Measurements from ENCODE around the gene ZNF432. TPM values are rescaled to one million over a fixed set of nuclear protein-coding genes. Genes with fewer than 3 reads are reported as not detected.
A peak's percentile ranks its signal among the peaks of the same experiment; 100 is the strongest.

The ZNF432 gene
- polyA plus RNA-seq, 2 of the 4 experiments (the other 2 are of a cell fraction): 2.0 to 3.8 TPM

DNA sequence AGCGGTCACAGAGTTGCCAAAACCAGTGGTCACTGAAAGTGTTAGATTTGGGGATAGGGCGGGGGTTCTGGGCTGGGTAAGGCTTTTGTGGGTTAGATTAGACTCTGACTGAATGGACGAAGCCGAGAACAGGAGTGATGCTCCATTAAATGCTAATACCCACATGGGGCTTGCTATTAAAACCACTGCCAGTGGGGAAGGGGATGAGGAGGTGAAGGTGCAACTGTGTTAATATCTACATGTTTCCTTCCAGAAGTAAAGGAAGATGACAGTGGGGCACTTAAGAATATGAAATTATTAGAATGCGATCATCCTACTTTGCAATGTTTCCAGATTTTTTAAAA lies 19.9 kb downstream of the ZNF432 start:
- Histone ChIP-seq H3K4me2 (peak overlapping the region; percentile 62), H3K4me1 (no peaks in the 10 kb centered on the region), H3K27ac (peak overlapping the region; percentile 74 to 87), H3K4me3 (peak overlapping the region; percentile 65), H3K9me3 (peaks cover 92% of the 10 kb centered on the region)
- TF ChIP-seq CEBPB (IDR thresholded peaks at IDR 0.05): no peak
- TF ChIP-seq BCL3 (IDR thresholded peaks at IDR 0.05): no peak
- TF ChIP-seq, protein P1, sequence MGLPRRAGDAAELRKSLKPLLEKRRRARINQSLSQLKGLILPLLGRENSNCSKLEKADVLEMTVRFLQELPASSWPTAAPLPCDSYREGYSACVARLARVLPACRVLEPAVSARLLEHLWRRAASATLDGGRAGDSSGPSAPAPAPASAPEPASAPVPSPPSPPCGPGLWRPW (IDR thresholded peaks at IDR 0.05): no peak
- TF ChIP-seq RARB (CRISPR knock-in tag; IDR thresholded peaks at IDR 0.05): no peak
- no peak for TF ChIP-seq POLR2A (IDR thresholded peaks at IDR 0.05; ENCODE audit: low read length)
- no peak for TF ChIP-seq ESRRA (IDR thresholded peaks at IDR 0.05; ENCODE audit: borderline replicate concordance, low read length)
- TF ChIP-seq PHF8 (IDR thresholded peaks at IDR 0.05; ENCODE audit: borderline replicate concordance, low read depth): no peak
- TF ChIP-seq MAFK (IDR thresholded peaks at IDR 0.05; ENCODE audit: partially characterized antibody): no peak
- TF ChIP-seq NFE2L2 (conservative IDR thresholded peaks at IDR 0.05; ENCODE audit: low read length): no peak
- TF ChIP-seq FOSL2 (IDR thresholded peaks at IDR 0.05): no peak
- no peak for TF ChIP-seq FOSL2 (CRISPR knock-in tag; IDR thresholded peaks at IDR 0.05)
- no peak for TF ChIP-seq ELK1 (IDR thresholded peaks at IDR 0.05; ENCODE audit: low read depth, low read length)
- TF ChIP-seq RAD21 (conservative IDR thresholded peaks at IDR 0.05 in 1 of 2, IDR thresholded peaks at IDR 0.05 in 1 of 2): no peak
- TF ChIP-seq TP53 (CRISPR knock-in tag; IDR thresholded peaks at IDR 0.05): no peak
- no peak for TF ChIP-seq NR3C1 (IDR thresholded peaks at IDR 0.05)
- no peak for TF ChIP-seq ZSCAN20 (CRISPR knock-in tag; IDR thresholded peaks at IDR 0.05)
- TF ChIP-seq HOXA7 (CRISPR knock-in tag; IDR thresholded peaks at IDR 0.05): no peak
- POLR2A ChIA-PET: interaction anchor here (0.6 to 1.3 kb wide), 4 partner anchors 20 to 364 kb away, joined by 3 to 7 read pairs (median 6); partner anchors contain the start of genes PPP2R1A, ZNF432 and ZNF615
- FAIRE-seq (no peak), DNase-seq (ENCODE audit: low read depth in 1 of 2, low spot score in 1 of 2) (no peak), ATAC-seq (peak; percentile 63 to 73)
- CTCF ChIA-PET: interaction anchor here (1.2 kb wide), 1 partner anchor 20 kb away, joined by 3 read pairs; the partner anchor contains the start of gene ZNF432
- WGBS (ENCODE audit: missing lambda C conversion rate): 35% methylated on average over 5 of the region's 5 CpGs

DNA sequence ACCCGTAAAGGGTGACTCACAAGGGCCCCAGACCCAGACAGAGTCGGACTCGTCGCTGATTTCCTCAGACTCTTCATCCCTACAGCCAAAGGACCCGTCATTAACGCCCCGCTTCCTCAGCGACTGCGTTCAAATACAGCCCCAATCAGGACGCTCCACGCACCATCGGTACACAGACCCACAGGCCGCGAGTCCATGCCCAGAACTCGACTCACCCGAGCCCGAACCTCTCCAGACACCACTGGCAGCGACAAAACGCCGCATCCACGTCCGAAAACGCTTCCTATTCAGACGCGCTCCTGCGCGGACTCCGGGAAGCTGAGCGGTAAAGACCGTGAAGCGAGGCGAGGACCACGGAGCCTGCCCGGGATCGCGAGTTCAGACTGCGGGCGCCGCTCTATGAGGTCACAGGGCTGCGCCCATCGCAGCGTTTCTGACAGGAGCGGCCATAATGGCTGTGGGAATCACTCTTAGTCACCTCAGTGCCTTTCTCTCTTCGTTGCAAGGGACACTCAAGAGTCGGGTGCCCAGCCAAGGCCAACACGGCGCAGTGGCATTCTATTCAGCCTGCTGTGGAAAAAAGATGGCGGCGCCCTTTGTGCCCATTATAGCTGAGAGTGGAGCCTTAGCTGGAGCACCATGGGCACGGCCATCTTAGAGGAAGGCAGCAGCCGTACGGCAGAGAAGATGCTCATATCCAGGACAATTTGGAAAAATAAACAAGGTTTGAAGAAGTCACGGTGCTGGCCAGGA lies 20.4 kb downstream of the ZNF432 start, which contains the start of gene ZNF614:
Gene ZNF614 (minus strand): TSS at position 353 of the 753 bp plus-strand sequence. CDS start 2,634 bp downstream, outside the sequence.
- DNase-seq (ENCODE audit: low read depth in 1 of 2, low spot score in 1 of 2) (peak; percentile 81 to 90), ATAC-seq (peak; percentile 97), FAIRE-seq (no peak)
- ChIA-PET CTCF (interaction anchor here (1.2 kb wide), 1 partner anchor 20 kb away, joined by 3 read pairs; the partner anchor contains the start of gene ZNF432), POLR2A (interaction anchor here (0.6 to 1.3 kb wide), 4 partner anchors 20 to 365 kb away, joined by 3 to 7 read pairs (median 6); partner anchors contain the start of genes PPP2R1A, ZNF432 and ZNF615)
- Histone ChIP-seq H3K4me2 (peak within 1 kb of the TSS; percentile 62), H3K27ac (peak within 1 kb of the TSS; percentile 74 to 87), H3K9me3 (peaks cover 92% of the 10 kb centered on the region), H3K4me1 (no peaks in the 10 kb centered on the region), H3K4me3 (peak within 1 kb of the TSS; percentile 65)
- 3% methylated on average over 52 of the region's 53 CpGs for WGBS (ENCODE audit: missing lambda C conversion rate)
- TF ChIP-seq RARB (CRISPR knock-in tag; IDR thresholded peaks at IDR 0.05) (no peak), TFCP2L1 (CRISPR knock-in tag; IDR thresholded peaks at IDR 0.05) (no peak; the same call in 1 of the 2 replicates), CBX2 (IDR thresholded peaks at IDR 0.05; ENCODE audit: borderline replicate concordance, low read depth) (no peak), FOXS1 (CRISPR knock-in tag; IDR thresholded peaks at IDR 0.05) (no peak), BCL3 (IDR thresholded peaks at IDR 0.05) (no peak), NPAS2 (CRISPR knock-in tag; IDR thresholded peaks at IDR 0.05; ENCODE audit: borderline replicate concordance) (no peak), ZC3H11A (IDR thresholded peaks at IDR 0.05) (no peak), CHD4 (IDR thresholded peaks at IDR 0.05; ENCODE audit: borderline replicate concordance) (no peak), FOSB (CRISPR knock-in tag; IDR thresholded peaks at IDR 0.05) (no peak), POLR2AphosphoS2 (conservative IDR thresholded peaks at IDR 0.05; ENCODE audit: low read length) (no peak), HOXA7 (CRISPR knock-in tag; IDR thresholded peaks at IDR 0.05) (no peak), CHD2 (IDR thresholded peaks at IDR 0.05; ENCODE audit: low read length, partially characterized antibody) (peak; percentile 80), ELK1 (IDR thresholded peaks at IDR 0.05; ENCODE audit: low read depth, low read length) (no peak), GATA3 (IDR thresholded peaks at IDR 0.05; ENCODE audit: borderline replicate concordance) (peak; percentile 36; the same call in 1 of the 2 replicates), ZFP36 (IDR thresholded peaks at IDR 0.05; ENCODE audit: borderline replicate concordance, partially characterized antibody) (no peak)
- TF ChIP-seq, protein P2, sequence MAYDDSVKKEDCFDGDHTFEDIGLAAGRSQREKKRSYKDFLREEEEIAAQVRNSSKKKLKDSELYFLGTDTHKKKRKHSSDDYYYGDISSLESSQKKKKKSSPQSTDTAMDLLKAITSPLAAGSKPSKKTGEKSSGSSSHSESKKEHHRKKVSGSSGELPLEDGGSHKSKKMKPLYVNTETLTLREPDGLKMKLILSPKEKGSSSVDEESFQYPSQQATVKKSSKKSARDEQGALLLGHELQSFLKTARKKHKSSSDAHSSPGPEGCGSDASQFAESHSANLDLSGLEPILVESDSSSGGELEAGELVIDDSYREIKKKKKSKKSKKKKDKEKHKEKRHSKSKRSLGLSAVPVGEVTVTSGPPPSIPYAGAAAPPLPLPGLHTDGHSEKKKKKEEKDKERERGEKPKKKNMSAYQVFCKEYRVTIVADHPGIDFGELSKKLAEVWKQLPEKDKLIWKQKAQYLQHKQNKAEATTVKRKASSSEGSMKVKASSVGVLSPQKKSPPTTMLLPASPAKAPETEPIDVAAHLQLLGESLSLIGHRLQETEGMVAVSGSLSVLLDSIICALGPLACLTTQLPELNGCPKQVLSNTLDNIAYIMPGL (CRISPR knock-in tag; IDR thresholded peaks at IDR 0.05; ENCODE audit: borderline replicate concordance): no peak
